HuH-7 (cell line): ENCODE data around the gene ANKRD66.
A peak's percentile ranks its signal among the peaks of the same experiment; 100 is the strongest.
"Not testable (repeated sequence)": the region's sequence is repeated elsewhere in the genome, so short reads cannot be mapped to it uniquely, and the experiment has no call there.

Source experiments
- DNase-seq: peaks from one replicate; pipeline ENCODE4 v3.0.0; 2011; ENCODE audit warnings: low spot score

Gene ANKRD66

GRCh38 chr6:46746696-46747095 lies at the start of gene ANKRD66:
ANKRD66 (plus strand) TSS chr6:46746933; CDS start chr6:46751949, 5,016 bp downstream.
- no peak for DNase-seq

GRCh38 chr6:46699970-46700369 lies 46.8 kb upstream of the ANKRD66 start:
- no peak for DNase-seq

GRCh38 chr6:46704562-46704961 lies 42.2 kb upstream of the ANKRD66 start:
- no peak for DNase-seq

- no peak for DNase-seq
Measured at GRCh38 chr6:46706464-46706863, 40.3 kb upstream of the ANKRD66 start.

GRCh38 chr6:46711491-46711890 lies 35.2 kb upstream of the ANKRD66 start:
- DNase-seq = no peak

GRCh38 chr6:46715141-46715540 lies 31.6 kb upstream of the ANKRD66 start:
- no peak for DNase-seq

GRCh38 chr6:46719099-46719498 lies 27.6 kb upstream of the ANKRD66 start:
- DNase-seq = no peak

GRCh38 chr6:46720401-46720800 lies 26.3 kb upstream of the ANKRD66 start:
- no peak for DNase-seq

- no peak for DNase-seq
Measured at GRCh38 chr6:46729787-46730326, 16.9 kb upstream of the ANKRD66 start.

- no peak for DNase-seq
Measured at GRCh38 chr6:46730921-46731461, 15.7 kb upstream of the ANKRD66 start.

- DNase-seq = no peak
Measured at GRCh38 chr6:46733341-46733801, 13.4 kb upstream of the ANKRD66 start.

- peak; percentile 60 for DNase-seq
Measured at GRCh38 chr6:46734867-46735719, 11.6 kb upstream of the ANKRD66 start, which contains the start of gene PLA2G7. PLA2G7 (minus strand) TSS chr6:46735375; CDS start chr6:46722891, 12,484 bp downstream.

- DNase-seq = no peak
Measured at GRCh38 chr6:46735720-46736031, 11.1 kb upstream of the ANKRD66 start.

- no peak for DNase-seq
Measured at GRCh38 chr6:46736906-46737305, 9.8 kb upstream of the ANKRD66 start.

GRCh38 chr6:46741482-46741881 lies 5.3 kb upstream of the ANKRD66 start:
- DNase-seq = peak; percentile 25

- DNase-seq = no peak
Measured at GRCh38 chr6:46741910-46742309, 4.8 kb upstream of the ANKRD66 start.

- no peak for DNase-seq
Measured at GRCh38 chr6:46743425-46744158, 3.1 kb upstream of the ANKRD66 start.

- not testable (repeated sequence) for DNase-seq
Measured at GRCh38 chr6:46744159-46744725, 2.5 kb upstream of the ANKRD66 start.

- no peak for DNase-seq
Measured at GRCh38 chr6:46745973-46746372, 760 bp upstream of the ANKRD66 start.

- no peak for DNase-seq
Measured at GRCh38 chr6:46748940-46749503, 2.3 kb downstream of the ANKRD66 start.

GRCh38 chr6:46749731-46750130 lies 3.0 kb downstream of the ANKRD66 start:
- no peak for DNase-seq

- DNase-seq = no peak
Measured at GRCh38 chr6:46751658-46752057, 4.9 kb downstream of the ANKRD66 start.
